ENCODE results near the gene CBLIF. TPM values are rescaled to one million over a fixed set of nuclear protein-coding genes. Genes with fewer than 3 reads are reported as not detected.

CBLIF gene
- total and polyA plus RNA-seq, 2 of the 8 experiments (the other 6 are each of a cell fraction or from before 2014, with no cell fraction given) = not detected

DNA sequence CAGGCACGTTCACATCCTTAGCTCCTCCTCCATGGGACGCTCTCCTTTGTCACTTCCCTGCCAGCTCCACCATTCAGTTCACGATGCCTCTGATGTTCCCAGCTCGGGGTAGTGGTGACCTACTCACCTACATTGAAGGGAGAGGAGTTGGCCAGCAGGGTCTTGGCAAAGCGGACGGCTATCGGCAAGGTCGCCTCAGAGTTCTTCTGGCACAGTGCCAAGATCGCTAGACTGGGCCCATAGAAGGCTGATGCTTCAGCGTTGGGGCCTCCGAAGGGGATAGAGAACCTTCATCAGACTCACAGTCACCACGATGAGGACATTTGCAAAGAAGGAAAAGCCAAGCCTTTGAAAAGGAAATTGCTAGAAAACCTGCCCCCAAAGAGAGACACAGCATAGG lies 3.0 kb downstream of the CBLIF start:
- Histone ChIP-seq H4K5ac (ENCODE audit: insufficient read length, low read depth, low read length) (no peak overlapping the region), H2BK12ac (ENCODE audit: low read depth, low read length) (no peak overlapping the region), H3K14ac (ENCODE audit: insufficient read length) (no peak overlapping the region), H2AK5ac (ENCODE audit: low read depth, low read length) (no peak overlapping the region), H3K4me1 (replicated peaks in 1 of 4; ENCODE audit: control insufficient read depth in 3 of 4, insufficient read depth in 4 of 4, low read length in 3 of 4) (peaks cover 0 to 4% (median 2%) of the 10 kb centered on the region in 4 experiments; a peak in 3 of 7 replicates), H3K4me3 (ENCODE audit: extremely low read depth in 1 of 4, insufficient read depth in 2 of 4, low read depth in 3 of 4, low read length in 4 of 4) (no peak overlapping the region), H2BK120ac (replicated peaks; ENCODE audit: low read depth, low read length) (no peak overlapping the region), H2BK15ac (ENCODE audit: low read length) (no peak overlapping the region), H3K36me3 (ENCODE audit: control insufficient read depth in 2 of 4, insufficient read depth in 4 of 4, low read length in 3 of 4) (no peaks in the 10 kb centered on the region), H3K56ac (replicated peaks; ENCODE audit: insufficient read length, low read depth, low read length) (no peak overlapping the region), H3K9me3 (ENCODE audit: insufficient read depth in 2 of 2, low read depth in 1 of 2, low read length in 1 of 2) (0 out of 4 replicates have a peak, but pooled peaks cover 0 to 4% of the 10 kb centered on the region in 2 experiments), H2AFZ (ENCODE audit: low read length) (no peak overlapping the region), H3K27me3 (replicated peaks in 1 of 4; ENCODE audit: control insufficient read depth in 3 of 4, extremely low read depth in 1 of 4, insufficient read depth in 3 of 4, low read length in 3 of 4) (no peaks in the 10 kb centered on the region), H4K91ac (replicated peaks; ENCODE audit: insufficient read length, low read length) (no peak overlapping the region), H3K9ac (replicated peaks in 1 of 4; ENCODE audit: extremely low read depth in 1 of 4, low read depth in 3 of 4, low read length in 3 of 4) (no peak overlapping the region), H4K20me1 (replicated peaks in 1 of 2; ENCODE audit: control insufficient read depth in 1 of 2, insufficient read depth in 2 of 2, low read length in 2 of 2) (no peaks in the 10 kb centered on the region), H3K18ac (ENCODE audit: extremely low read depth, low read length) (no peak overlapping the region), H3K23ac (ENCODE audit: insufficient read length) (no peak overlapping the region), H3K4me2 (ENCODE audit: insufficient read depth in 1 of 2, low read depth in 2 of 2, low read length in 2 of 2) (no peak overlapping the region), H2BK5ac (ENCODE audit: low read depth, low read length) (no peak overlapping the region), H3K27ac (ENCODE audit: low read depth, low read length) (no peak overlapping the region), H3K79me1 (ENCODE audit: low read depth, low read length) (no peaks in the 10 kb centered on the region), H4K8ac (ENCODE audit: extremely low read depth, insufficient read depth, low read length) (no peak overlapping the region), H3K23me2 (ENCODE audit: low read depth, low read length) (no peaks in the 10 kb centered on the region), H2BK20ac (ENCODE audit: low read length) (no peak overlapping the region), H3K79me2 (ENCODE audit: control insufficient read depth in 1 of 2, insufficient read depth in 2 of 2, low read length in 2 of 2) (no peaks in the 10 kb centered on the region), H3K4ac (replicated peaks; ENCODE audit: insufficient read length, low read depth, low read length) (no peak overlapping the region)
- WGBS, 2 experiments (ENCODE audit: extremely low coverage in 1 of 2, insufficient coverage in 1 of 2, insufficient read length in 1 of 2, insufficient replicate concordance in 2 of 2, low coverage in 1 of 2, low lambda C conversion rate in 2 of 2, missing lambda C conversion rate in 1 of 2) = 90% methylated on average over 12 of the region's 12 CpGs; no CpG with 5 or more reads in 1 of the 2 experiments
- FAIRE-seq (no peak), DNase-seq (ENCODE audit: low read depth in 1 of 2, low spot score in 2 of 2) (no peak)
- ChIA-PET CTCF (ENCODE audit: partially characterized antibody) (interaction anchor here (1.0 to 1.4 kb wide), 2 partner anchors 22 to 77 kb away, joined by 3 to 4 read pairs; no protein-coding TSS in a partner anchor), POLR2A (ENCODE audit: partially characterized antibody) (no interaction called here)
- TF ChIP-seq SAP30 (IDR thresholded peaks at IDR 0.05; ENCODE audit: insufficient read depth, insufficient replicate concordance, low read length) (no peak), ZNF274 (IDR thresholded peaks at IDR 0.05; ENCODE audit: borderline replicate concordance, extremely low read depth, low read length) (no peak), SRF (IDR thresholded peaks at IDR 0.05; ENCODE audit: low read depth, low read length) (no peak), JUN (IDR thresholded peaks at IDR 0.05; ENCODE audit: low read depth, low read length) (no peak), NRF1 (IDR thresholded peaks at IDR 0.05; ENCODE audit: low read depth, low read length) (no peak), YY1 (IDR thresholded peaks at IDR 0.05; ENCODE audit: low read depth, low read length) (no peak), ATF2 (IDR thresholded peaks at IDR 0.05; ENCODE audit: low read length) (no peak), CEBPB (IDR thresholded peaks at IDR 0.05; ENCODE audit: low read depth, low read length) (no peak), CBX8 (IDR thresholded peaks at IDR 0.05; ENCODE audit: borderline replicate concordance, low read depth, low read length) (no peak), TAF7 (optimal IDR thresholded peaks at IDR 0.05; ENCODE audit: borderline replicate concordance, low read depth, low read length) (no peak), SIX5 (IDR thresholded peaks at IDR 0.05; ENCODE audit: low read depth, low read length) (no peak), ASH2L (IDR thresholded peaks at IDR 0.05; ENCODE audit: low read length) (no peak)

All from H1 (cell line).